Upper lobe of right lung (tissue), 1 donor: ENCODE measurements around the gene HBP1. TPM values are rescaled to one million over a fixed set of nuclear protein-coding genes. Genes with fewer than 3 reads are reported as not detected.
A peak's percentile ranks its signal among the peaks of the same experiment; 100 is the strongest.

Source experiments
- ATAC-seq: fragments of 200-7000 bp; cut with Tn5 transposase; one replicate; pipeline ENCODE4 v1.9.1; 2020; ENCODE audit warnings: mild to moderate bottlenecking, moderate library complexity
- DNase-seq: peaks from one replicate; pipeline ENCODE4 v3.0.0-alpha.2; 2020
- H3K27ac ChIP-seq: fragments of 200-600 bp; one replicate; pipeline ENCODE4 v1.8.0; 2022
- H3K27me3 ChIP-seq: fragments of 200-600 bp; one replicate; pipeline ENCODE4 v1.8.0; 2022; ENCODE audit warnings: mild to moderate bottlenecking
- H3K36me3 ChIP-seq: fragments of 200-600 bp; one replicate; pipeline ENCODE4 v1.8.0; 2022
- H3K4me1 ChIP-seq: fragments of 200-600 bp; one replicate; pipeline ENCODE4 v1.8.0; 2022
- H3K4me3 ChIP-seq: fragments of 200-600 bp; one replicate; pipeline ENCODE4 v1.8.0; 2022; ENCODE audit warnings: mild to moderate bottlenecking
- H3K9me3 ChIP-seq: fragments of 200-600 bp; one replicate; pipeline ENCODE4 v1.8.0; 2022
- CTCF ChIP-seq: fragments of 200-600 bp; IDR thresholded peaks from one replicate; pipeline ENCODE4 v1.8.0; 2022; ENCODE audit warnings: antibody characterized with exemption
- intact Hi-C: fragments of 100-400 bp; cut with DNase I; formaldehyde crosslinking; loops from one replicate; pipeline ENCODE4 v1.11.0; 2022
- total RNA-seq: library from RNA; stranded (reverse); fragmentation: NEBNext Ultra II Directional; extraction: Animal tissue kit (Norgen Biotek cat#: 25700); gene quantifications from one replicate; pipeline ENCODE4 v1.2.1, GENCODE V29; 2021
- donor health status: DM: no; HTN: yes; CAD: no; lungs with severe emphysema.

HBP1 gene
- total RNA-seq, 1 donor from 2014 or later, result 74.0 TPM

GRCh38 chr7:107167483-107168232 is 1.1 kb upstream of the HBP1 start:
- Histone ChIP-seq H3K36me3 (peaks cover 5% of the 10 kb centered on the region), H3K27me3 (no peaks in the 10 kb centered on the region), H3K4me3 (peak overlapping the region; percentile 58), H3K9me3 (no peaks in the 10 kb centered on the region), H3K4me1 (peaks cover 20% of the 10 kb centered on the region), H3K27ac (peak overlapping the region; percentile 96)
- intact Hi-C loops, result no loop called here
- peak; percentile 55 for TF ChIP-seq CTCF
- ATAC-seq (peak; percentile 3), DNase-seq (no peak)

GRCh38 chr7:107169120-107170050 is 582 bp downstream of the HBP1 start:
- H3K9me3 ChIP-seq, result no peaks in the 10 kb centered on the region
- peak overlapping the region; percentile 71 for H3K4me3 ChIP-seq
- intact Hi-C loops, result no loop called here
- ATAC-seq, result peak; percentile 84
- peaks cover 38% of the 10 kb centered on the region for H3K4me1 ChIP-seq
- peak overlapping the region; percentile 96 for H3K27ac ChIP-seq
- peaks cover 9% of the 10 kb centered on the region for H3K36me3 ChIP-seq
- H3K27me3 ChIP-seq, result no peaks in the 10 kb centered on the region
- peak; percentile 98 for DNase-seq
- peak; percentile 12 for TF ChIP-seq CTCF

- no peaks in the 10 kb centered on the region for H3K27me3 ChIP-seq
- H3K27ac ChIP-seq, result peak overlapping the region; percentile 96
- intact Hi-C loops, result no loop called here
- no peaks in the 10 kb centered on the region for H3K9me3 ChIP-seq
- no peak for DNase-seq
- ATAC-seq, result no peak
- TF ChIP-seq CTCF, result no peak
- H3K4me3 ChIP-seq, result peak overlapping the region; percentile 71
- peaks cover 9% of the 10 kb centered on the region for H3K36me3 ChIP-seq
- H3K4me1 ChIP-seq, result peaks cover 45% of the 10 kb centered on the region
Observed at GRCh38 chr7:107170051-107170915, 1.5 kb downstream of the HBP1 start.

GRCh38 chr7:107171496-107171895 is 2.7 kb downstream of the HBP1 start:
- Histone ChIP-seq H3K4me3 (no peak overlapping the region), H3K27ac (no peak overlapping the region), H3K27me3 (no peaks in the 10 kb centered on the region), H3K36me3 (peaks cover 9% of the 10 kb centered on the region), H3K4me1 (peaks cover 48% of the 10 kb centered on the region), H3K9me3 (no peaks in the 10 kb centered on the region)
- TF ChIP-seq CTCF, result no peak
- DNase-seq (no peak), ATAC-seq (no peak)
- intact Hi-C loops, result no loop called here
